HG03558 (cell line): ENCODE data around the gene CENPU.

ENCODE experiments used
- ATAC-seq: cut with Tn5 transposase; IDR thresholded peaks from one replicate; pipeline ENCODE4 v1.9.1; 2021; ENCODE audit warnings: moderate number of reproducible peaks; ENCODE audit not compliant: unreplicated experiment; ENCODE audit errors: extremely low read depth

The CENPU gene

GRCh38 chr4:184647266-184648053 is 86.4 kb downstream of the CENPU start:
- ATAC-seq = no peak

DNA sequence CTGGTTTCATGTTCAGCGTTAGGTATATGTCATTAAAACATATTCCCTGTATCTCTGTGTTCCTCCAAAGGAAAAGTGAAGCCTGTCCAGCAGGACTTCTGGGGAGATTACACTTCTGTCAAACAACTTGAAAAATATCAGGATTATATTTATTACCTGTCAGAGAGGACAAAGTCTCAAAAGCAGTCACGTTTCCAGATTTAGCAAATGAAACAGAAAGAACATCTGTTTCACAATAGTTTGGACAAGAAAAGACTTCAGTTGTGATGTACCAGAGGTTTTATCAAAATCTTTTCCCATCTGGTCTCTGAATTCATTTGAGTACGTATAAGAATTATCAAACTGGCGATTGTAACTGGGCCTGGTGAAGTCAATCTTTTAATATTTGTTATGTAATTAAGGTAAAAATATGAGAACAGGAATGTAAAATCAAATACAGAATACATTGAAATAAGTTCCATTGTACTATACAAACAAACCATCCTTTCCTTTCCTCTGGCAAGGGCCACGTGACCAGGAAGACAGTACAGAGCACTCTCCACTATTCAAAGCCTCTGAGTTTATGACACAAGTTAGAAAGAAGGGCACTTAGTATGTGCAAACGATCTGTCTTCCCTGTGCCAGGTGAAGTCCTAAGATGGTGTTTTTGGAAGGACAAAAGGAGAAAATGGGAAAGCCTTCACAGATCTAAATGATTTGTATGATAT is 87.8 kb downstream of the CENPU start:
- ATAC-seq = no peak

GRCh38 chr4:184644553-184645307 is 89.2 kb downstream of the CENPU start:
- no peak for ATAC-seq
